Neural cell (in vitro differentiated cells): ENCODE results near the gene EYA2. TPM values are rescaled to one million over a fixed set of nuclear protein-coding genes. Genes with fewer than 3 reads are reported as not detected.

Experiments used
- H2AFZ ChIP-seq: fragments of 200-600, 300-800 bp; sonication (generic), shearing (Covaris generic); 2 replicates; pipeline ENCODE4 v1.6.0; 2014; ENCODE audit warnings: low read depth, mild to moderate bottlenecking, antibody characterized with exemption, low read length, moderate library complexity
- H3F3A ChIP-seq: fragments of 200-600 bp; shearing (Covaris generic); 2 replicates; pipeline ENCODE4 v1.6.1; 2016; ENCODE audit warnings: mild to moderate bottlenecking, moderate library complexity, mixed read lengths, antibody characterized with exemption, low read length; ENCODE audit not compliant: insufficient read depth, poor library complexity, severe bottlenecking
- H3K27ac ChIP-seq: fragments of 200-600, 300-800 bp; sonication (generic), shearing (Covaris generic); 2 replicates; pipeline ENCODE4 v1.5.1; 2014; ENCODE audit warnings: mild to moderate bottlenecking, low read length, moderate library complexity
- H3K27me3 ChIP-seq: fragments of 300-800, 200-600 bp; sonication (generic), shearing (Covaris generic); 2 replicates; pipeline ENCODE4 v1.6.0; 2014; ENCODE audit warnings: mild to moderate bottlenecking, low read depth, low read length, moderate library complexity; ENCODE audit not compliant: insufficient read depth
- H3K36me3 ChIP-seq: fragments of 300-800, 200-600 bp; sonication (generic), shearing (Covaris generic); 2 replicates; pipeline ENCODE4 v1.5.1; 2014; ENCODE audit warnings: mild to moderate bottlenecking, antibody characterized with exemption, low read length, moderate library complexity; ENCODE audit not compliant: insufficient read depth
- H3K4me2 ChIP-seq: fragments of 300-800, 200-600 bp; sonication (generic), shearing (Covaris generic); 2 replicates; pipeline ENCODE4 v1.6.0; 2014; ENCODE audit warnings: mild to moderate bottlenecking, low read length
- H3K4me3 ChIP-seq: fragments of 300-800, 200-600 bp; sonication (generic), shearing (Covaris generic); 2 replicates; pipeline ENCODE4 v1.5.1; 2014; ENCODE audit warnings: mild to moderate bottlenecking, low read length, moderate library complexity
- H3K79me2 ChIP-seq: fragments of 200-600 bp; shearing (Covaris generic); replicated peaks from 2 replicates; pipeline ENCODE4 v1.6.0; 2014; ENCODE audit warnings: mild to moderate bottlenecking, low read length, moderate library complexity; ENCODE audit not compliant: insufficient read depth
- H3K9ac ChIP-seq: fragments of 300-800, 200-600 bp; sonication (generic), shearing (Covaris generic); 2 replicates; pipeline ENCODE4 v1.6.1; 2016; ENCODE audit warnings: mild to moderate bottlenecking, low read length, mixed read lengths
- H3K9me2 ChIP-seq: fragments of 200-600 bp; shearing (Covaris generic); 2 replicates; pipeline ENCODE4 v1.6.1; 2016; ENCODE audit warnings: mild to moderate bottlenecking, low read length, mixed read lengths; ENCODE audit not compliant: insufficient read depth
- H3K9me3 ChIP-seq: fragments of 200-600, 300-800 bp; sonication (generic), shearing (Covaris generic); 2 replicates; pipeline ENCODE4 v1.6.1; 2016; ENCODE audit warnings: mild to moderate bottlenecking, mixed run types, low read length, moderate library complexity, mixed read lengths
- H4K20me1 ChIP-seq: fragments of 200-600 bp; shearing (Covaris generic); 2 replicates; pipeline ENCODE4 v1.6.1; 2016; ENCODE audit warnings: mild to moderate bottlenecking, mixed run types; ENCODE audit not compliant: insufficient read depth
- CTCF ChIP-seq: fragments of 450-650 bp; IDR thresholded peaks from 2 replicates; pipeline ENCODE4 v1.5.1; 2014; ENCODE audit warnings: antibody characterized with exemption, mild to moderate bottlenecking, moderate library complexity; ENCODE audit not compliant: poor library complexity, severe bottlenecking
- EP300 ChIP-seq: fragments of 450-650 bp; conservative IDR thresholded peaks from 2 replicates; pipeline ENCODE4 v1.6.1; 2014; ENCODE audit warnings: antibody characterized with exemption, mild to moderate bottlenecking, moderate library complexity; ENCODE audit not compliant: poor library complexity, severe bottlenecking
- EZH2 ChIP-seq: fragments of 200-600, 300-800 bp; shearing (Covaris generic), sonication (generic); IDR thresholded peaks from 2 replicates; pipeline ENCODE4 v1.6.1; 2014; ENCODE audit warnings: antibody characterized with exemption, low read length, borderline replicate concordance, mild to moderate bottlenecking; ENCODE audit not compliant: insufficient read depth, poor library complexity, severe bottlenecking
- MXI1 ChIP-seq: fragments of 450-650 bp; conservative IDR thresholded peaks from 2 replicates; pipeline ENCODE4 v1.6.1; 2014; ENCODE audit warnings: antibody characterized with exemption, mild to moderate bottlenecking; ENCODE audit not compliant: poor library complexity, severe bottlenecking
- POLR2AphosphoS5 ChIP-seq: IDR thresholded peaks from 2 replicates; pipeline ENCODE4 v1.6.1; 2012
- RAD21 ChIP-seq: fragments of 450-650 bp; conservative IDR thresholded peaks from 2 replicates; pipeline ENCODE4 v1.6.1; 2014; ENCODE audit warnings: antibody characterized with exemption, mild to moderate bottlenecking, moderate library complexity
- REST ChIP-seq: IDR thresholded peaks from 2 replicates; pipeline ENCODE4 v1.6.1; 2012; ENCODE audit warnings: borderline replicate concordance
- SMC3 ChIP-seq: fragments of 450-650 bp; conservative IDR thresholded peaks from 2 replicates; pipeline ENCODE4 v1.6.1; 2014; ENCODE audit warnings: antibody characterized with exemption, mild to moderate bottlenecking, moderate library complexity; ENCODE audit not compliant: poor library complexity
- TAF1 ChIP-seq: IDR thresholded peaks from 2 replicates; pipeline ENCODE4 v1.6.1; 2012; ENCODE audit warnings: low read depth
- polyA plus RNA-seq: library from polyadenylated mRNA; depleted of rRNA; stranded (reverse); fragments of >200 nt; gene quantifications from 2 replicates; pipeline ENCODE4 v1.2.3, GENCODE V29; 2014

Gene EYA2
- polyA plus RNA-seq, 1 donor from 2014 or later = 0.88 TPM

- no peaks in the 10 kb centered on the region for H3K9me3 ChIP-seq
- no peak overlapping the region for H3K4me2 ChIP-seq
- TF ChIP-seq EZH2 = no peak
- TF ChIP-seq SMC3 = no peak
- TF ChIP-seq MXI1 = no peak
- TF ChIP-seq POLR2AphosphoS5 = no peak
- TF ChIP-seq REST = no peak
- no peak for TF ChIP-seq CTCF
- TF ChIP-seq EP300 = no peak
- no peak for TF ChIP-seq RAD21
- no peak for TF ChIP-seq TAF1
- H2AFZ ChIP-seq = no peak overlapping the region
- H4K20me1 ChIP-seq = no peaks in the 10 kb centered on the region
- H3K27ac ChIP-seq = no peak overlapping the region
- no peaks in the 10 kb centered on the region for H3K9me2 ChIP-seq
- no peaks in the 10 kb centered on the region for H3K36me3 ChIP-seq
- no peaks in the 10 kb centered on the region for H3K27me3 ChIP-seq
- no peak overlapping the region for H3K9ac ChIP-seq
- no peaks in the 10 kb centered on the region for H3F3A ChIP-seq
- no peak overlapping the region for H3K4me3 ChIP-seq
- no peaks in the 10 kb centered on the region for H3K79me2 ChIP-seq
Measured at GRCh38 chr20:46955601-46956556, 61.2 kb downstream of the EYA2 start.

DNA sequence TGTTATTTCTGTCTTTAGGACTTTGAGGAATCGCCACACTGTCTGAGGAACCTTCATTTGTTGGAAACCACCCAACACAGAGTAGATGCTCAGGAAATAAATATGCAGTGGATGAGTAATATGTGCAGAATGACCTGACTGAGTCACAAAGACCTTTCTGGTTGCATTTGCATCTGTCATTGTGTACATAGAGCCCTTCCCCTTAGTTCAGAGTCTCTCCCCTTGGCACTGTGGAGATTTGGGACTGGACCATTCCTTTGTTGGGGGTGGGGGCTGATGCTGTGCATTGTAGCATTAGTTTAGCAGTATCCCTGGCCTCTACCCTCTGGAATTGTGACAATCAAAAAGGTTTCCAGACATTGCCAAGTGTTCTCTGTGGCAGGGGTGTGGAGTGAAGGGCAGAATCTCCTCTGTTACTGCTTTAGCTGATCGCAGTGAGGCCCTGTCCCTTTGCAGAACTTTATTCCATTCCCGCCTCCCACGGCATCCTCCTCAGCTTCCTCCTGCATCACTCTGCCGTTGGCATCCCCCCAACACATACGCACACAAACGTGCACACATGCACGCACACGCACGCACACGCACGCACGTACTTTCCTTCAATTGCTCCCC is 64.5 kb downstream of the EYA2 start:
- Histone ChIP-seq H2AFZ (no peak overlapping the region), H3K9ac (no peak overlapping the region), H3K9me2 (no peaks in the 10 kb centered on the region), H3K4me3 (no peak overlapping the region), H3K36me3 (no peaks in the 10 kb centered on the region), H3F3A (no peaks in the 10 kb centered on the region), H3K4me2 (no peak overlapping the region), H3K27ac (no peak overlapping the region), H3K79me2 (no peaks in the 10 kb centered on the region), H4K20me1 (no peaks in the 10 kb centered on the region), H3K9me3 (no peaks in the 10 kb centered on the region), H3K27me3 (no peaks in the 10 kb centered on the region)
- TF ChIP-seq RAD21 (no peak), TAF1 (no peak), SMC3 (no peak), POLR2AphosphoS5 (no peak), REST (no peak), EZH2 (no peak), EP300 (no peak), MXI1 (no peak)
